NCI-H446 (cell line): ENCODE measurements around the gene PPP1R1B.

Experiments
- DNase-seq, 2 experiments: peaks; one replicate each; lab custom pipeline; 2025; lab: John Stamatoyannopoulos, UW

PPP1R1B gene

DNA sequence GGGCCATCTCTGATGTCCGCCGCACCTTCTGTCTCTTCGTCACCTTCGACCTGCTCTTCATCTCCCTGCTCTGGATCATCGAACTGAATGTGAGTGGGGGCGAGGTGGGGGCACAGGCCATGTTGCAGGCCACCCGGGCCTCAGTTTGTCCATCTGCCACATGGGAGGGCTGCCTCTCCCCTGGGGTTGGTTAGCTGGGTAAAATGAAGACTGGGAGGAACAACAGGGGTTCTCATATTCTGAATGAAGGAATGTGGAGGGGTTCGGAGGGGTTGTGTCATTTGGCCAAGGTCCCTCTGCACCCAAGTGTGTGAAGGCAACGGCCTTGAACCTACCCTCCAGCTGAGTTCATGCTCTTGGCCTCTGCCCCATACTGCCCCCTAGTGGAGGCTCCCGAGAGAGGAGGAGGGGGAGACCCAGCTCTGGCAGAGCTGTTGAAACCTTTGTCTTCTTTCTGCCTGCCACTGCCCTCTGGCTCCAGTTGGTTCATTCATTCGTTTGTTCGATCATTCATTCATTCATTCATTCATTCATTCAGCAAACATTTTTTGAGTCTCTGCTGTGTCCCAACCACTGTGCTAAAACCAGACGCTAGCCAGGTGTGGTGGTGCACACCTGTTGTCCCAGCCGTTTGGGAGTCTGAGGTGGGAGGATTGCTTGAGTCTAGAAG, 27.0 kb downstream of the PPP1R1B start:
- DNase-seq = peak in 1 of 2 experiments; percentile 44

- no peak for DNase-seq
These were observed 28.4 kb downstream of the PPP1R1B start for GRCh38 chr17:39655105-39655504.

DNA sequence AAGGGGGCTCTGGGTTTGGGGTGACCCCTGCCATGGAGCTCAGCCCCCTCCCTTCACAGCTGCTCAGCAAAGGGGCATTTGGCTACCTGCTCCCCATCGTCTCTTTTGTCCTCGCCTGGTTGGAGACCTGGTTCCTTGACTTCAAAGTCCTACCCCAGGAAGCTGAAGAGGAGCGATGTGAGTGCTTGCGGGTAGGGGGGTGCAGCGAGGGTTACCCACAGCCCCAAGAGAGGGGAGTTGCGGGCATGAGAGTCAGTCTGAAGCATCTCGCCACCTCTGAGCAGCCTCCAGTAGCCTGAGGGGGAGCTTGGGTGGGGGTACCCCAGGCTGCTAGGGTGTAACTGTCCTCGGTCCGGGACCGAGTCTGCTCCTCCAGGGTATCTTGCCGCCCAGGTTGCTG, 31.6 kb downstream of the PPP1R1B start:
- DNase-seq = no peak

- DNase-seq = no peak
These were observed 32.0 kb downstream of the PPP1R1B start for GRCh38 chr17:39658760-39659159.

DNA sequence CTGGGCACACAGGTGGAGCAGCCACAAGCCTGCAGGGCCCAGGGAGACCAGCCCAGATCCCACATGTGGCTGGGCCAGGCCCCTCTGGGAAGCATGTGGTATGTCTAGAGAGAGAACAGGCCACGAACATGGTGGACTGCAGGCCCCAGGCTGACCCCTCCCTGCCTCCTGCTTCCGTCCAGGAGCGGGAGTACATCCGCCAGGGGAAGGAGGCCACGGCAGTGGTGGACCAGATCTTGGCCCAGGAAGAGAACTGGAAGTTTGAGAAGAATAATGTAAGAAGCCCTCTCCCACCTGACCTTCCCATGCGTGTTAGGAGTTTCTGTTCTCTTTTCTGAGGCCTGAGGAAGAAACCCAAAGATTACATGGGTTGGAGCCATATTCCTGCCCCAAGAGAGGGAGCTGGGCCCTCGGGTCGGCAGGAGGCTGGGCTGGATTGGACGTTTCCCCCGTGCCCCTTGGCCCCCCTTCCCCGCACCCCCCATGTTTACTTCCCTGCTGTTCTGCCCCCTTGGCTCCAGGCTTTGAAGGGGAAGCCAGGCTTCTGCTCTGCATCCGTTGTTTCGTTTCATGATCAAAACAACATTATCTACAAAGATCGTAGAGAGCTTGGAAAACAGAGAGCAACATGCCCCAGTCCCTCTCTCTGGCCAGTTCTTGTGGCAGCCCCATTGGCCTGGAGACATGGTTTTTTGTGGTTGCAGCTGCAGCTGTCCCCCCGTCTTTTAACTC, 32.7 kb downstream of the PPP1R1B start:
- no peak for DNase-seq

- DNase-seq = no peak
These were observed 33.2 kb downstream of the PPP1R1B start for GRCh38 chr17:39660011-39660360.

- DNase-seq = no peak
These were observed 33.9 kb downstream of the PPP1R1B start for GRCh38 chr17:39660397-39661385.

DNA sequence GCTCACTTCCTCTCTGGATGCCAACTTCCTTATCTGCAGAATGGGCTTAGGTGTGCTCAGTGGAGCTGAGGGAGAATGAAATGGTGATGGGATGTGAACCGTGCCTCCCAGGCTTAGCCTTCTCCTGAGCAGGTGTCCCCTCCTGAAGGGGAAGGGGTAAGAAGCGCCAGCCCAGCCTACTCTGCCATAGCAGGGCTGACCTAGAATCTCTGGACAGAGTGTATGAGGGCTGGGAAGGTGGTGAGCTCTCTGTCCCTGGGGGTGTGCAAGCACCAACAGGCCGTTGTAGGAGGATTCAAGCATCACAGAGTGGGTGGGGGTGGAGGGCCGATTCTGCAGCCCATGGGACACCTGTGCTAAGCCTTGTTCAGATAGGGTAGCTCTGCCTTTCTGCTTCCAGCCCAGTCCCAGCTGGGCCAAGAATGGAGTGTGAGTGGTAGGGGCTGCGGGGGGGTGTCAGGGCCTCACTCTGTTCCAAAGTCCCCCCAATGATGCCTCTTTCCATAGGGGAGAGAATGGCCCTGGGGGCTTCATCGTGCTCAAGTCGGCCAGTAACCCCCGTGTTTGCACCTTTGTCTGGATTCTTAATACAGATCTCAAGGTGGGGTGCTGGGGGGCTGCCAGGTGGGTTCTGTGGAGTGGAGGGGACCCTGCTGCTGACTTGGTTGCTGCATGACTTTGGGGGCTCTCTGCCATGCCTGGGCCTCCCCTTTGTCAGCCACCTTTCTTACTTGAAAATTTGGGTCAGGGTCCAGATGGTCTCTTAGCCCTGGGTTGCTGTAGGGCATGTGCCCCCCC, 35.2 kb downstream of the PPP1R1B start:
- DNase-seq = no peak

DNA sequence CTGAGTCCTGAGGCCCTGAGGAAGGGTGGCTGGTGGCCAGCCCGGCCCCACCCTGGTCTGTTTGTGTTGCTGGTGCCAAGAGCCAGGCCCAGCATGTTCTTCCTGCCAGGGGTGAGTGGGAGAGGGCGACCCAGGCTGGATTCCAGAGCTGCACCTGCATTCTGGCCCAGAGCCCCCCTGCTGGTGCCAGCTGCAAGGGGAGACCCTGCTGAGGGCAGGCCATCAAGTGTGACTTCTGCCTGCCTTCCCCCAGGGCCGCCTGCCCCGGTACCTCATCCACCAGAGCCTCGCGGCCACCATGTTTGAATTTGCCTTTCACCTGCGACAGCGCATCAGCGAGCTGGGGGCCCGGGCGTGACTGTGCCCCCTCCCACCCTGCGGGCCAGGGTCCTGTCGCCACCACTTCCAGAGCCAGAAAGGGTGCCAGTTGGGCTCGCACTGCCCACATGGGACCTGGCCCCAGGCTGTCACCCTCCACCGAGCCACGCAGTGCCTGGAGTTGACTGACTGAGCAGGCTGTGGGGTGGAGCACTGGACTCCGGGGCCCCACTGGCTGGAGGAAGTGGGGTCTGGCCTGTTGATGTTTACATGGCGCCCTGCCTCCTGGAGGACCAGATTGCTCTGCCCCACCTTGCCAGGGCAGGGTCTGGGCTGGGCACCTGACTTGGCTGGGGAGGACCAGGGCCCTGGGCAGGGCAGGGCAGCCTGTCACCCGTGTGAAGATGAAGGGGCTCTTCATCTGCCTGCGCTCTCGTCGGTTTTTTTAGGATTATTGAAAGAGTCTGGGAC, 36.0 kb downstream of the PPP1R1B start:
- DNase-seq = no peak

DNA sequence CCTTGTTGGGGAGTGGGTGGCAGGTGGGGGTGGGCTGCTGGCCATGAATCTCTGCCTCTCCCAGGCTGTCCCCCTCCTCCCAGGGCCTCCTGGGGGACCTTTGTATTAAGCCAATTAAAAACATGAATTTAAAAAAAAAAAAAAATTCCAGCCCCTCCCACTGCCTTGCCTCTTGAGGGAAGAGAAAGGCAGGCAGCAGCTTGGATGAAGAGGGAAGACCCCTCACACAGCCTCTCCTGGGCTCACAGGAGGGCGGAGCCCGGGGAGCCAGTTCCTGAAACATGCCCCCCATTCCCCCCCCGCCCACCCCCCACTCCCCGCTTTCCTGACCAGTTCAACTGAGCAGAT, 36.6 kb downstream of the PPP1R1B start:
- DNase-seq = no peak

- DNase-seq = no peak
These were observed 37.2 kb downstream of the PPP1R1B start for GRCh38 chr17:39663688-39664580.

DNA sequence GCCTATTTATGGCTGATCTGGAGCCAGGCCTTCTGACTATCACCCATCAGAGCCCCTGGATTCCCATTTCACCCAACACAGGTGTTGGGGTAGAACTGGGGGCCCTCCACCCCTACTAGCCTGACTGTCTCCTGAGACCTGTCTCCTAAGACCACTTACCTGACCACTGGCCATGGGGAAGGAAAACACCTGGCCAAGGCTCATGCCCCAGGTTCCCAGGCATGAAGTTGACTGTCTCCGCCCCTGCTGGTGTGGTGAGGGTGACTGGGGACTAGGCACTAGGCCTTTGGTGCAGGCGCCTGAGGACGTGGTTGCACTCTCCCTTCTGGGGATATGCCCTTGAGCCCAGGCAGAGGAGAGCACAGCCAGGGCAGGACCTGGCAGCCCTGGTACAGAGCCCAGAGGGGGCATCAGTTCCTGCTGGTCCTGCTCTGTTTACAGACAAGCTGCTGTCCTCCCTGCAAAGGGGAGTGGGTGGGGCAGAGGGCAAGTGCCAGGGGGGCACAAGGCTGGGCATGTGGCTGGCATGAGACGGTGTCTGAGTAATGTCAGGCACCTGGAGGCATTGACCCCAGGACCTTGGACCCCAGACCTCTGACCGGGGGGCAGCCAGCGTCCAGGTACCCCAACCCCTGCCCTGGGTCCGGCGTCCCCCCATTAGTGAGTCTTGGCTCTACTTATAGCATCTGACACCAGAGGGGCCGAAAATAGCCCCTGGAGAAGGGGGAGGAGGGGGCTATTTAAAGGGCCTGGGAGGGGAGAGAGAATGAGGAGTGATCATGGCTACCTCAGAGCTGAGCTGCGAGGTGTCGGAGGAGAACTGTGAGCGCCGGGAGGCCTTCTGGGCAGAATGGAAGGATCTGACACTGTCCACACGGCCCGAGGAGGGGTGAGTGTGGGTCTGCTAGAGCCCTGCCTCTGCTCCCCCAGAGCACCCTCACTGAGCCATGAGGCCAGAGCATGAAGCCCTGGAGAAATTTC, 38.1 kb downstream of the PPP1R1B start, which contains the start of gene TCAP:
TCAP (plus strand) TSS at position 769 of the 981 bp plus-strand sequence; CDS start at position 780, 11 bp downstream.
- DNase-seq = no peak

- DNase-seq = no peak
These were observed 39.0 kb downstream of the PPP1R1B start for GRCh38 chr17:39665642-39666224.

DNA sequence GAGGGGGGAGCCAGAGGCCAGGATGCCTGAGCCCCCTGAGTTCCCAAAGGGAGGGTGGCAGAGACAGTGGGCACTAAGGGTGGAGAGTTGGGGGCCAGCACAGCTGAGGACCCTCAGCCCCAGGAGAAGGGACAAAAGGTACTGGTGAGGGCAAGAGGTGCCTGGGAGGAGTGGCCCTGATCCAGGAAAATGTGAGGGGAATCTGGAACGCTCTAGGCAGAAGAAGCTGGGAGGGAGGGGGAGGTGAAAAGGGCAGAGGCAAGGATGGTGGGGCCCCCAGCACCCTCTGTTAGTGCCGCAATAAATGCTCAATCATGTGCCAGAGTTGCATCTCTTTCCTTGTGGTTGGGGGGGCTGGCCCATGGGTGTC, 39.5 kb downstream of the PPP1R1B start:
- no peak for DNase-seq

DNA sequence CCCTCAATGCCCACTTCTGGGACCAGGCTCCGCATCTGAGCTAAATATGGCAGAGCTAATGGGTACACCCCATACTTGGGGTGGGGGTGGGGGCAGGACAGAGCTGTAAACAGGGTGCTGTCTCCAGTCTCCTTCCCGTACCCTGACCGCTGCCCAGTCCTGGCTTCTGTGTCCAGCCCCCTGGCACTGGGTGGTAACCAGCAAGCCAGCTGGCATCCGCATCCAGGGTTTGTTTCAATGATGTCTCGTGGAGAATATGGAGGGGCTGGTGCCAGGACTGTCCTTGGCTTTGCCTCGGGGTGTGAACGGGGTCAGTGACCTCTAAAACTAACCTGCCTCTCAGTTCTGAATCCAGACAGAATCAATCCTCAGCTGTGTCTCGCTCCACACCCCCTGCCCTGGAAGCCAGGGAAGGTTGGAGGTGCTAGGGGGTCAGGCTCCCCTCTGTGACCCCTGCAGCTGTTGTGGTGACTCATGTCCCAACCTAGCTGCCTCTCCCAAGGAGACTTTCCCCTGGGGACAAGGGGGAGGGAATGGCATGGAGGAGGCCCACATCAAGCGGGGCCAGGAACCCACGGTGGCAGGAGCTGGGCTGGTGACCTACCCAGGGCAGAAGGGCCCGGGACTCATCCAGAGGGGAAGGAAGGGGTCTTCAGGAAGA, 40.0 kb downstream of the PPP1R1B start:
- DNase-seq = no peak

GRCh38 chr17:39667262-39667944, 40.7 kb downstream of the PPP1R1B start:
- no peak for DNase-seq
